ENCODE results near the gene THAP7. TPM values are rescaled to one million over a fixed set of nuclear protein-coding genes. Genes with fewer than 3 reads are reported as not detected.

THAP7 gene
- total and polyA plus RNA-seq, 2 donors (not counting 1 experiment from before 2014, with no cell fraction given), result 37.7 to 70.1 TPM

GRCh38 chr22:21025763-21026755 is 24.1 kb upstream of the THAP7 start:
- H3K27me3 Mint-ChIP-seq, result peaks cover 24% of the 10 kb centered on the region
- H3K9me3 Mint-ChIP-seq (ENCODE audit: insufficient read depth), result no peaks in the 10 kb centered on the region
- ATAC-seq (ENCODE audit: low read depth) (no peak), DNase-seq (no peak)
- Histone ChIP-seq H4K20me1 (ENCODE audit: control insufficient read depth, insufficient read depth, low read length, poor library complexity, severe bottlenecking) (no peaks in the 10 kb centered on the region), H3K79me2 (ENCODE audit: control insufficient read depth, insufficient read depth, low read length) (no peaks in the 10 kb centered on the region), H3K36me3 (replicated peaks in 1 of 2; ENCODE audit: control extremely low read depth in 1 of 2, control insufficient read depth in 1 of 2, extremely low read depth in 1 of 2, insufficient read depth in 2 of 2, low read length in 1 of 2) (no peaks in the 10 kb centered on the region), H3K4me1 (ENCODE audit: control insufficient read depth in 2 of 2, insufficient read depth in 2 of 2, low read length in 2 of 2) (no peaks in the 10 kb centered on the region), H3K4me2 (replicated peaks; ENCODE audit: low read depth, low read length, poor library complexity, severe bottlenecking) (no peak overlapping the region), H2AFZ (ENCODE audit: insufficient read depth, low read depth, low read length, poor library complexity, severe bottlenecking) (no peak overlapping the region), H3K4me3 (ENCODE audit: control extremely low read depth in 1 of 5, extremely low read depth in 1 of 5, insufficient read depth in 1 of 5, low read depth in 2 of 5, low read length in 4 of 5) (no peak overlapping the region), H3K27me3 (replicated peaks in 1 of 4; ENCODE audit: control extremely low read depth in 1 of 4, control insufficient read depth in 3 of 4, insufficient read depth in 4 of 4, low read length in 3 of 4) (peaks cover 0 to 11% (median 0%) of the 10 kb centered on the region in 4 experiments), H3K9me3 (ENCODE audit: control extremely low read depth in 1 of 3, control insufficient read depth in 2 of 3, insufficient read depth in 1 of 3, low read length in 2 of 3) (no peaks in the 10 kb centered on the region), H3K9ac (ENCODE audit: low read length) (no peak overlapping the region), H3K27ac (ENCODE audit: low read length in 2 of 2) (no peak overlapping the region)
- intact Hi-C loops (cut with micrococcal nuclease), result no loop called here
- ChIA-PET CTCF (no interaction called here), POLR2A (no interaction called here)
- H3K27ac Mint-ChIP-seq, result no peak overlapping the region
- H3K4me1 Mint-ChIP-seq, result peaks cover 5% of the 10 kb centered on the region
- no peak overlapping the region for H3K4me3 Mint-ChIP-seq
- no peak for TF ChIP-seq CTCF (IDR thresholded peaks at IDR 0.05)
- TF ChIP-seq EZH2 (IDR thresholded peaks at IDR 0.05; ENCODE audit: borderline replicate concordance, insufficient read depth, low read depth, low read length, poor library complexity, severe bottlenecking), result no peak
- 96% methylated on average over 23 of the region's 27 CpGs for WGBS (ENCODE audit: insufficient coverage)

DNA sequence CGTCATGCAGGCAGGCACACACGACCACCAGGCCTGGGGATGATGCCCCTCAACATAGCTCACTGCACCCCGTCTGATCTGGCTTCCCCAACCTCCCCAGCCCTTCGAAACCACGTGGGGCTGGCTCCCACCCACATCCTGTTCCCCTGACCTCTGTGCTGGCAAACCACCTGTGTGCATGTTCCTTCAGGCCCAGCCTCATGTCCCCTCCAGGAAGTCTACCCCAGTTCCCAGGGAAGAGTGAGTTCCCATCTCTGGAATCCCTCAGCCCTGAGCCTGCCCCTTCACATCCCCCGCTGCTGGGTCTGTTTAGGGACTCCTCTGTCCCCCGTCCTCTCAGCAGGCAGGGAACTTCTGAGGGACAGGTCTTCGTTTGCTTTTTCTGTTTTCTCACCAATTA is 23.3 kb upstream of the THAP7 start:
- no peaks in the 10 kb centered on the region for H4K20me1 ChIP-seq (ENCODE audit: control insufficient read depth, insufficient read depth, low read length, poor library complexity, severe bottlenecking)
- no peaks in the 10 kb centered on the region for H3K36me3 ChIP-seq (replicated peaks in 1 of 2; ENCODE audit: control extremely low read depth in 1 of 2, control insufficient read depth in 1 of 2, extremely low read depth in 1 of 2, insufficient read depth in 2 of 2, low read length in 1 of 2)
- TF ChIP-seq CTCF (IDR thresholded peaks at IDR 0.05) (no peak), EZH2 (IDR thresholded peaks at IDR 0.05; ENCODE audit: borderline replicate concordance, insufficient read depth, low read depth, low read length, poor library complexity, severe bottlenecking) (no peak)
- no peak overlapping the region for H3K4me3 ChIP-seq (ENCODE audit: control extremely low read depth in 1 of 5, extremely low read depth in 1 of 5, insufficient read depth in 1 of 5, low read depth in 2 of 5, low read length in 4 of 5)
- H3K27ac ChIP-seq (ENCODE audit: low read length in 2 of 2), result no peak overlapping the region
- no peak for ATAC-seq (ENCODE audit: low read depth)
- H3K4me3 Mint-ChIP-seq, result no peak overlapping the region
- POLR2A ChIA-PET, result no interaction called here
- H3K9me3 ChIP-seq (ENCODE audit: control extremely low read depth in 1 of 3, control insufficient read depth in 2 of 3, insufficient read depth in 1 of 3, low read length in 2 of 3), result no peaks in the 10 kb centered on the region
- CTCF ChIA-PET, result no interaction called here
- H2AFZ ChIP-seq (ENCODE audit: insufficient read depth, low read depth, low read length, poor library complexity, severe bottlenecking), result no peak overlapping the region
- no peak overlapping the region for H3K27ac Mint-ChIP-seq
- no peaks in the 10 kb centered on the region for H3K4me1 ChIP-seq (ENCODE audit: control insufficient read depth in 2 of 2, insufficient read depth in 2 of 2, low read length in 2 of 2)
- no peak for DNase-seq
- intact Hi-C loops (cut with micrococcal nuclease), result no loop called here
- no peak overlapping the region for H3K9ac ChIP-seq (ENCODE audit: low read length)
- peaks cover 4% of the 10 kb centered on the region for H3K4me1 Mint-ChIP-seq
- H3K79me2 ChIP-seq (ENCODE audit: control insufficient read depth, insufficient read depth, low read length), result no peaks in the 10 kb centered on the region
- H3K27me3 ChIP-seq (replicated peaks in 1 of 4; ENCODE audit: control extremely low read depth in 1 of 4, control insufficient read depth in 3 of 4, insufficient read depth in 4 of 4, low read length in 3 of 4), result peaks cover 0 to 7% (median 0%) of the 10 kb centered on the region in 4 experiments
- 39% methylated on average over 5 of the region's 8 CpGs for WGBS (ENCODE audit: insufficient coverage)
- H3K4me2 ChIP-seq (replicated peaks; ENCODE audit: low read depth, low read length, poor library complexity, severe bottlenecking), result no peak overlapping the region
- H3K27me3 Mint-ChIP-seq, result peaks cover 16% of the 10 kb centered on the region
- H3K9me3 Mint-ChIP-seq (ENCODE audit: insufficient read depth), result no peaks in the 10 kb centered on the region
